GM18526 (cell line): ENCODE data around the gene DMXL1.

Experiments used
- POLR2A ChIP-seq: IDR thresholded peaks from 3 replicates; pipeline ENCODE4 v1.6.1; 2011; ENCODE audit not compliant: insufficient read length; ENCODE audit errors: extremely low read depth

The DMXL1 gene

GRCh38 chr5:119079318-119079921 lies 8.5 kb downstream of the DMXL1 start:
- no peak for TF ChIP-seq POLR2A

- TF ChIP-seq POLR2A, result no peak
Measured at GRCh38 chr5:119080936-119081335, 10.0 kb downstream of the DMXL1 start.

- TF ChIP-seq POLR2A, result no peak
Measured at GRCh38 chr5:119082691-119083090, 11.8 kb downstream of the DMXL1 start.

- TF ChIP-seq POLR2A, result no peak
Measured at GRCh38 chr5:119083679-119084078, 12.8 kb downstream of the DMXL1 start.

- TF ChIP-seq POLR2A, result no peak
Measured at GRCh38 chr5:119088438-119088837, 17.6 kb downstream of the DMXL1 start.

GRCh38 chr5:119095611-119096010 lies 24.7 kb downstream of the DMXL1 start:
- TF ChIP-seq POLR2A, result no peak

- TF ChIP-seq POLR2A, result no peak
Measured at GRCh38 chr5:119105971-119106370, 35.1 kb downstream of the DMXL1 start.

GRCh38 chr5:119112151-119112550 lies 41.3 kb downstream of the DMXL1 start:
- TF ChIP-seq POLR2A, result no peak

- no peak for TF ChIP-seq POLR2A
Measured at GRCh38 chr5:119117237-119117636, 46.4 kb downstream of the DMXL1 start.

GRCh38 chr5:119118000-119118399 lies 47.1 kb downstream of the DMXL1 start:
- TF ChIP-seq POLR2A, result no peak

- TF ChIP-seq POLR2A, result no peak
Measured at GRCh38 chr5:119120893-119121292, 50.0 kb downstream of the DMXL1 start.

GRCh38 chr5:119123280-119123679 lies 52.4 kb downstream of the DMXL1 start:
- TF ChIP-seq POLR2A, result no peak

- TF ChIP-seq POLR2A, result no peak
Measured at GRCh38 chr5:119129770-119130169, 58.9 kb downstream of the DMXL1 start.

GRCh38 chr5:119131530-119132304 lies 60.8 kb downstream of the DMXL1 start:
- TF ChIP-seq POLR2A, result no peak

GRCh38 chr5:119136666-119137318 lies 65.9 kb downstream of the DMXL1 start:
- TF ChIP-seq POLR2A, result no peak

GRCh38 chr5:119153629-119154028 lies 82.7 kb downstream of the DMXL1 start:
- TF ChIP-seq POLR2A, result no peak
